HEK293T (cell line): ENCODE data around the gene ATG7.

Source experiments
- ARNT ChIP-seq: fragments of 450-650 bp; IDR thresholded peaks from 2 replicates; pipeline ENCODE4 v1.6.1; 2017; ENCODE audit warnings: mild to moderate bottlenecking
- BHLHE40 ChIP-seq: fragments of 450-650 bp; IDR thresholded peaks from 2 replicates; pipeline ENCODE4 v1.6.1; 2016; ENCODE audit warnings: mild to moderate bottlenecking, moderate library complexity, borderline replicate concordance
- CTBP1 ChIP-seq: fragments of 450-650 bp; IDR thresholded peaks from 2 replicates; pipeline ENCODE4 v1.6.1; 2016; ENCODE audit warnings: borderline replicate concordance
- ELF4 ChIP-seq: fragments of 450-650 bp; IDR thresholded peaks from 2 replicates; pipeline ENCODE4 v1.6.1; 2017; ENCODE audit warnings: antibody characterized with exemption
- FOXA1 ChIP-seq: fragments of 450-650 bp; IDR thresholded peaks from 2 replicates; pipeline ENCODE4 v1.6.1; 2016; ENCODE audit warnings: mild to moderate bottlenecking
- FOXK2 ChIP-seq: fragments of 450-650 bp; IDR thresholded peaks from 2 replicates; pipeline ENCODE4 v1.6.1; 2016; ENCODE audit warnings: mild to moderate bottlenecking
- HDGF ChIP-seq: fragments of 450-650 bp; IDR thresholded peaks from 2 replicates; pipeline ENCODE4 v1.6.1; 2017; ENCODE audit warnings: antibody characterized with exemption, borderline replicate concordance
- LEF1 ChIP-seq: fragments of 450-650 bp; IDR thresholded peaks from 2 replicates; pipeline ENCODE4 v1.6.1; 2017; ENCODE audit warnings: mild to moderate bottlenecking, borderline replicate concordance
- SP1 ChIP-seq: fragments of 450-650 bp; IDR thresholded peaks from 2 replicates; pipeline ENCODE4 v1.6.1; 2017
- SUZ12 ChIP-seq: fragments of 450-650 bp; IDR thresholded peaks from 2 replicates; pipeline ENCODE4 v1.6.1; 2016; ENCODE audit warnings: mild to moderate bottlenecking
- TARDBP ChIP-seq: fragments of 450-650 bp; IDR thresholded peaks from 2 replicates; pipeline ENCODE4 v1.6.1; 2016
- ZNF384 ChIP-seq: fragments of 450-650 bp; IDR thresholded peaks from 2 replicates; pipeline ENCODE4 v1.6.1; 2016

GRCh38 chr3:11331101-11331500 lies 58.9 kb downstream of the ATG7 start:
- TF ChIP-seq HDGF = no peak
- no peak for TF ChIP-seq SUZ12
- TF ChIP-seq LEF1 = no peak
- no peak for TF ChIP-seq SP1
- TF ChIP-seq FOXA1 = no peak
- no peak for TF ChIP-seq ARNT
- TF ChIP-seq FOXK2 = no peak
- TF ChIP-seq ELF4 = no peak
- no peak for TF ChIP-seq ZNF384
- no peak for TF ChIP-seq BHLHE40
- no peak for TF ChIP-seq CTBP1
- no peak for TF ChIP-seq TARDBP
